Sigmoid colon (tissue), 7 donors: ENCODE data around the gene DTNBP1. TPM values are rescaled to one million over a fixed set of nuclear protein-coding genes. Genes with fewer than 3 reads are reported as not detected.
A peak's percentile ranks its signal among the peaks of the same experiment; 100 is the strongest.

Experiments
- DNase-seq: peaks from one replicate; pipeline ENCODE4 v3.0.0-alpha.2; 2019
- H3K27ac ChIP-seq, 4 donors: fragments of 200-600 bp; sonication (generic); one replicate each; pipeline ENCODE4 v1.5.1; 2016 to 2019; ENCODE audit warnings: mild to moderate bottlenecking in 1 of 4
- H3K27me3 ChIP-seq, 3 donors: fragments of 200-600 bp; sonication (generic); one replicate each; pipeline ENCODE4 v1.5.1; 2019; ENCODE audit warnings: mild to moderate bottlenecking in 1 of 3
- H3K36me3 ChIP-seq, 4 donors: fragments of 200-600 bp; sonication (generic); one replicate each; pipeline ENCODE4 v1.5.1; 2016 to 2019
- H3K4me1 ChIP-seq, 4 donors: fragments of 200-600 bp; sonication (generic); one replicate each; pipeline ENCODE4 v1.5.1; 2017 to 2019
- H3K4me3 ChIP-seq, 4 donors: fragments of 200-600 bp; sonication (generic); one replicate each; pipeline ENCODE4 v1.5.1; 2017 to 2019; ENCODE audit warnings: mild to moderate bottlenecking in 2 of 4, moderate library complexity in 1 of 4
- H3K9me3 ChIP-seq, 4 donors: fragments of 200-600 bp in 3 of 4; sonication (generic) in 3 of 4; one replicate each; pipeline versions ENCODE4 v1.5.1 to v1.6.1; 2013 to 2019
- CTCF ChIP-seq, 4 experiments: fragments of 450-650 bp in 3 of 4; fragments of 200-600 bp in 1 of 4; IDR thresholded peaks; one replicate each; pipeline ENCODE4 v1.5.1; 2016 to 2019; ENCODE audit warnings: antibody characterized with exemption in 4 of 4, mild to moderate bottlenecking in 3 of 4, moderate library complexity in 2 of 4
- EP300 ChIP-seq, 4 donors: sonication (generic); formaldehyde crosslinking; IDR thresholded peaks; one replicate each; pipeline ENCODE4 v1.6.1; 2017; ENCODE audit warnings: antibody characterized with exemption in 4 of 4
- POLR2A ChIP-seq, 2 donors: fragments of 450-650 bp; IDR thresholded peaks; one replicate each; pipeline ENCODE4 v1.6.1; 2016; ENCODE audit warnings: antibody characterized with exemption in 2 of 2, mild to moderate bottlenecking in 2 of 2, moderate library complexity in 2 of 2
- POLR2AphosphoS5 ChIP-seq, 4 donors: sonication (generic); formaldehyde crosslinking; IDR thresholded peaks; one replicate each; pipeline ENCODE4 v1.6.1; 2017; ENCODE audit warnings: antibody characterized with exemption in 4 of 4
- WGBS, 2 donors: extraction: QIAGEN DNeasy Blood & Tissue Kit; methylation state at CpG; one replicate each; pipeline ENCODE4 v1.1.7; 2013; 5-methylcytosine and 5-hydroxymethylcytosine counted together
- intact Hi-C: fragments of 100-400 bp; cut with DNase I; formaldehyde crosslinking; loops from one replicate; pipeline ENCODE4 v1.15.1; 2023
- polyA plus RNA-seq, 3 donors: library from polyadenylated mRNA; stranded (reverse); fragments of 200-250 nt; gene quantifications; one replicate each; pipeline ENCODE4 v1.2.3, GENCODE V29; 2013
- total RNA-seq, 4 donors: library from RNA; depleted of rRNA; stranded (reverse); fragments of >200 nt; gene quantifications; one replicate each; pipeline ENCODE4 v1.1.0, GENCODE V29; 2016
- donor health status: healthy with polysubstance abuse.
- donor health status: Bipolar disorder and iron deficiency.
- donor health status: healthy.

The DTNBP1 gene
- total and polyA plus RNA-seq, 7 donors = 12.8 to 25.8 (median 18.7) TPM

- 18 to 26% methylated on average over 9 of the region's 9 CpGs for WGBS, 2 donors
- no peaks in the 10 kb centered on the region for H3K9me3 ChIP-seq
- peaks cover 0 to 28% (median 22%) of the 10 kb centered on the region in 4 donors for H3K4me1 ChIP-seq
- TF ChIP-seq POLR2AphosphoS5 (IDR thresholded peaks at IDR 0.05) (peak in 3 of 4 donors; percentile 33 to 56 (median 39)), POLR2A (IDR thresholded peaks at IDR 0.05) (no peak), EP300 (IDR thresholded peaks at IDR 0.05) (no peak), CTCF (IDR thresholded peaks at IDR 0.05) (peak; percentile 73 to 94 (median 80))
- peak overlapping the region; percentile 4 to 51 (median 32) for H3K27ac ChIP-seq
- H3K36me3 ChIP-seq = peaks cover 12 to 28% (median 22%) of the 10 kb centered on the region in 4 donors
- peak; percentile 90 for DNase-seq
- no peaks in the 10 kb centered on the region for H3K27me3 ChIP-seq
- intact Hi-C loops = loop anchor here (5.0 to 10.0 kb wide), 3 partner anchors 131 to 1367 kb away; partner anchors contain the start of gene JARID2
- H3K4me3 ChIP-seq = no peak overlapping the region
These were observed 171.4 kb downstream of the DTNBP1 start for GRCh38 chr6:15491255-15491985.

- WGBS, 2 donors = 78 to 87% methylated on average over 11 of the region's 11 CpGs
- H3K4me3 ChIP-seq = no peak overlapping the region
- H3K27me3 ChIP-seq = no peaks in the 10 kb centered on the region
- H3K36me3 ChIP-seq = peaks cover 12 to 24% (median 18%) of the 10 kb centered on the region in 4 donors
- H3K9me3 ChIP-seq = no peaks in the 10 kb centered on the region
- DNase-seq = no peak
- peak overlapping the region in 3 of 4 donors; percentile 4 to 51 (median 49) for H3K27ac ChIP-seq
- H3K4me1 ChIP-seq = peaks cover 0 to 36% (median 25%) of the 10 kb centered on the region in 4 donors
- TF ChIP-seq EP300 (IDR thresholded peaks at IDR 0.05) = no peak
- no peak for TF ChIP-seq POLR2A (IDR thresholded peaks at IDR 0.05)
- TF ChIP-seq CTCF (IDR thresholded peaks at IDR 0.05) = no peak
- no peak for TF ChIP-seq POLR2AphosphoS5 (IDR thresholded peaks at IDR 0.05)
- intact Hi-C loops = loop anchor here (5.0 to 10.0 kb wide), 3 partner anchors 132 to 1366 kb away; partner anchors contain the start of gene JARID2
These were observed 172.4 kb downstream of the DTNBP1 start for GRCh38 chr6:15490242-15491100.

- peaks cover 0 to 36% (median 25%) of the 10 kb centered on the region in 4 donors for H3K4me1 ChIP-seq
- H3K27ac ChIP-seq = no peak overlapping the region
- H3K9me3 ChIP-seq = no peaks in the 10 kb centered on the region
- H3K36me3 ChIP-seq = peaks cover 12 to 24% (median 18%) of the 10 kb centered on the region in 4 donors
- H3K27me3 ChIP-seq = no peaks in the 10 kb centered on the region
- H3K4me3 ChIP-seq = no peak overlapping the region
- 87 to 88% methylated on average over 14 of the region's 14 CpGs for WGBS, 2 donors
- no peak for DNase-seq
- no peak for TF ChIP-seq POLR2AphosphoS5 (IDR thresholded peaks at IDR 0.05)
- no peak for TF ChIP-seq POLR2A (IDR thresholded peaks at IDR 0.05)
- intact Hi-C loops = no loop called here
These were observed 173.4 kb downstream of the DTNBP1 start for GRCh38 chr6:15489261-15489962.

GRCh38 chr6:15487262-15487661 lies 175.6 kb downstream of the DTNBP1 start:
- no peak for TF ChIP-seq POLR2A (IDR thresholded peaks at IDR 0.05)
- no peak for TF ChIP-seq EP300 (IDR thresholded peaks at IDR 0.05)
- TF ChIP-seq CTCF (IDR thresholded peaks at IDR 0.05) = no peak
- TF ChIP-seq POLR2AphosphoS5 (IDR thresholded peaks at IDR 0.05) = no peak
- peaks cover 0 to 27% (median 16%) of the 10 kb centered on the region in 4 donors for H3K4me1 ChIP-seq
- DNase-seq = no peak
- intact Hi-C loops = no loop called here
- H3K27ac ChIP-seq = no peak overlapping the region
- WGBS, 2 donors = 95 to 98% methylated on average over 13 of the region's 13 CpGs
- H3K36me3 ChIP-seq = peaks cover 12 to 24% (median 18%) of the 10 kb centered on the region in 4 donors
- H3K4me3 ChIP-seq = no peak overlapping the region
- no peaks in the 10 kb centered on the region for H3K9me3 ChIP-seq
- no peaks in the 10 kb centered on the region for H3K27me3 ChIP-seq
